ENCODE data around the gene HMHB1. TPM values are rescaled to one million over a fixed set of nuclear protein-coding genes. Genes with fewer than 3 reads are reported as not detected.
A peak's percentile ranks its signal among the peaks of the same experiment; 100 is the strongest.
"Not testable (repeated sequence)": the region's sequence is repeated elsewhere in the genome, so short reads cannot be mapped to it uniquely, and the experiment has no call there.

Gene HMHB1
- total RNA-seq, 1 donor from 2014 or later, result 0.83 TPM

DNA sequence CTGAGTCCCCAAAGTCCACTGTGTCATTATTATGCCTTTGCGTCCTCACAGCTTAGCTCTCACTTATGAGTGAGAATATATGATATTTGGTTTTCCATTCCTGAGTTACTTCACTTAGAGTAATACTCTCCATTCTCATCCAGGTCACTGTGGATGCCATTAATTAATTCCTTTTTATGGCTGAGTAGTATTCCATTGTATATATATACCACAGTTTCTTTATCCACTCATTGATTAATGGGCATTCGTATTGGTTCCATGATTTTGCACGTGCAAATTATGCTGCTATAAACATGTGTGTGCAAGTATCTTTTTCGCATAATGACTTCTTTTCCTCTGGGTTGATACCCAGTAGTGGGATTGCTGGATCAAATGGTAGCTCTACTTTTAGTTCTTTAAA lies 4.4 kb downstream of the HMHB1 start:
- H3K9me3 Mint-ChIP-seq; H3K36me3 Mint-ChIP-seq (ENCODE audit: low read depth); intact Hi-C loops (cut with micrococcal nuclease): not testable (repeated sequence)

DNA sequence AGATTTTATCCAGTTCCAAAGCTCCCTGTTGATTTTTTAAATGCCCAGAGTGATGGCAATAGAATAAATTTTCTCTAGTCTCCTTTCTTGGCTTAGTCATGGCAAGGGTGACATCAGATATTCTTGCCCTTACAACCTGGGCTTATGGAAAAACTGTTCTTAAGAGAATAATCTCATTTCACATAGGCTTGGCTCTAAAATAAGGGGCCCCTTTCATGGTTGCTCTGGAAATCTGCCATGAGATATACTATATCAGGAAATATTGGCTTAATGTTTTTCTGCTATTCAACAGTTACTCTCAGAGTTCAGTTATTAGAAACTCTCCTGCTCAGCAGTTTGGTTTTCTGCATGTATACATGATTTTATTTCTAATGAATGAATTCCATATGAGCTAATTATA lies 7.8 kb downstream of the HMHB1 start:
- Mint-ChIP-seq H3K36me3 (ENCODE audit: low read depth) (no peaks in the 10 kb centered on the region), H3K4me3 (no peak overlapping the region), H3K27ac (no peak overlapping the region), H3K9me3 (no peaks in the 10 kb centered on the region), H3K4me1 (ENCODE audit: low read depth) (peaks cover 5% of the 10 kb centered on the region), H3K27me3 (ENCODE audit: insufficient read depth) (peaks cover 7% of the 10 kb centered on the region)
- intact Hi-C loops (cut with micrococcal nuclease), result loop anchor here (10.0 kb wide), 1 partner anchor 505 kb away; no protein-coding TSS in a partner anchor
- no peak for DNase-seq (ENCODE audit: low spot score)

More for the DNA sequence above, 4.4 kb downstream of the HMHB1 start:
- H3K27me3 Mint-ChIP-seq (ENCODE audit: insufficient read depth); H3K27ac Mint-ChIP-seq; DNase-seq (ENCODE audit: low spot score); H3K4me3 Mint-ChIP-seq: not testable (repeated sequence)
- H3K4me1 Mint-ChIP-seq (ENCODE audit: low read depth), result peaks cover 25% of the 10 kb centered on the region

DNA sequence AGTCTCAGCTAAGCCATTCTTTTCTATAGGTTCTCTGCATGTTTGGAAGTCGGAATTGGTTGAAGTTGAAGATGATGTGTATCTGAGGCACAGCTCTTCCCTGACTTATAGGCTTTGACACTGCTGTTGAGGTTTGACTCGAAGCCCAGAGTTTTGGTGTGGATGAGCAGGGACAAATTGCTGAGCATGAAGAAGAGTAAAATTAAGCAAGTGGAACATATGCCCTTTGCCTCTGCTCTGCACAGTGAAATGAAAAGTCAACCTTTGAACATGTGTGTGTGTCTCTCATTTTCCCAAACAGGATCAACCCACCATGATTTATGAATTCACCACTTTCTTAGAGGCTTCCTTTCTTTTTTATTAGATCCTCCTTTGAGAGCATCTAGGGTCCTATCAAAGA lies 8.5 kb downstream of the HMHB1 start:
- Mint-ChIP-seq H3K4me1 (ENCODE audit: low read depth) (peaks cover 5% of the 10 kb centered on the region), H3K4me3 (no peak overlapping the region), H3K27ac (no peak overlapping the region), H3K9me3 (no peaks in the 10 kb centered on the region), H3K36me3 (ENCODE audit: low read depth) (no peaks in the 10 kb centered on the region), H3K27me3 (ENCODE audit: insufficient read depth) (peaks cover 7% of the 10 kb centered on the region)
- intact Hi-C loops (cut with micrococcal nuclease), result loop anchor here (10.0 kb wide), 1 partner anchor 506 kb away; no protein-coding TSS in a partner anchor
- no peak for DNase-seq (ENCODE audit: low spot score)

DNA sequence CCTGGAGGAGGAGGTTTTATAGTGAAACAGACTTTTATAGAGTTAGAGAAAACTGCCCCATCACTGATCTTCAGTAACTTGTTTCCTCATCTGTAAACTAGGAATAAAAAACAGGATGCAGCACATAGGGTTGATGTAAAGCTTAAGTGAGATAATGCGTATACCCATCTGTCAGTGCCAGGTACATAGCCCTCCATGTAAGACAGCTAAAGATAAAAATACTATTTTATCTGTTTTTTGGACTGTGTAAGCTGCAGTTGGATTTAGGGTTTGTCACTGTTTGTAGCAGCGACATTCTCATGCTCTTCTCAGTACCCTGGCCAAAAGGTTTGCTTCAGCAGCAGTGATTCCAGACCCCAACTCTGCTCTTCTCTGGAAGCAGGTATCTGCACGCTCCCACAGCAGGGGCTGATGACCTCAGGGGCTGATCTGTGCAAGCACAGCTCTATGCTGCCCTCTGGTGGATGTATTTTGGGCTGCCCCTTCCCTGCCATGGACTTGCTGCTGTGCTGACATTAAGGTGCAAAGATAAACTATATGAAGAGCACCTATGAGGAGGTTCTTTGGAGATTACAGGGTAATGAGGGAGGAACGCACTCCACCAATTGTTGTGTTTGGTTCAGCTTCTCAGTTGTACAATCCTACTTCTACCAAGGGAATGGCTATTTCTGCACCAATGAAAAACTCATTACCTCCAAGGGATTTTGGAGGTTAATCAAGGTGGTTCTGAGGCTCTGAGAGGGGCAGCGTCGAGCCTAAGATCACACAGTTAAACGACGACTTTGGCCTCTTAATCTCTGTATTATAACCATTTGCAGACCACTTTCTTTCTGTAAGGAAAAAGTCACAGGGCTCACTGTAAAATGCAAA lies 13.1 kb downstream of the HMHB1 start:
- intact Hi-C loops (cut with micrococcal nuclease), result loop anchor here (1.0 to 10.0 kb wide), 8 partner anchors 143 to 1043 kb away; no protein-coding TSS in a partner anchor
- peaks cover 1% of the 10 kb centered on the region for H3K27me3 Mint-ChIP-seq (ENCODE audit: insufficient read depth)
- H3K4me3 Mint-ChIP-seq, result no peak overlapping the region
- H3K4me1 Mint-ChIP-seq (ENCODE audit: low read depth), result peaks cover 14% of the 10 kb centered on the region
- DNase-seq (ENCODE audit: low spot score), result peak; percentile 73
- H3K27ac Mint-ChIP-seq, result no peak overlapping the region
- no peaks in the 10 kb centered on the region for H3K36me3 Mint-ChIP-seq (ENCODE audit: low read depth)
- H3K9me3 Mint-ChIP-seq, result no peaks in the 10 kb centered on the region

DNA sequence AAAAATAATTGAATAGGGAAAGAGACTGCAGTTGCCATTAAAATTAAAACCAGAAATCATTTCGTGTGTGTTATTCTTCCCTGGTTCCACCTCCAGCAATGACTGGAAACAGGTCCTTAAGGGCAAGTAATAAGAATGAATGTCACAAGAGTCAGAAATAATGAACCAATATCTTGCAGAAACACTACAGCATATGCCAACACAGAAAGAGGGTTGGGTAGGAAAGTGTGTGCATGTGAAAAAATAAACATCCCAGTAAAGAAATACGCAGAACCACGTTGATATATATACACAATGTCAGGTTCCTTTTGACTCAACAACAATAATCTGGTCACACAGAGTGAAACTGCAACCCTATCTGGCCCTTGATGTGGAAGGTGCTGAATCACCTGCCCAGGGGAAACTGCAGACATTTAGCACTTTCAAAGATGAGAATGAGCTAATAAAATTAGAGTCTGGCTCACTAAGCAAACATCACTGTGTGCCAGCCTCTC lies 15.0 kb downstream of the HMHB1 start:
- H3K9me3 Mint-ChIP-seq, result no peaks in the 10 kb centered on the region
- DNase-seq (ENCODE audit: low spot score), result peak; percentile 29
- intact Hi-C loops (cut with micrococcal nuclease), result loop anchor here (1.0 to 10.0 kb wide), 14 partner anchors 128 to 1045 kb away; partner anchors contain the start of genes KCTD16 and YIPF5
- no peak overlapping the region for H3K4me3 Mint-ChIP-seq
- peaks cover 10% of the 10 kb centered on the region for H3K4me1 Mint-ChIP-seq (ENCODE audit: low read depth)
- H3K27ac Mint-ChIP-seq, result no peak overlapping the region
- peaks cover 3% of the 10 kb centered on the region for H3K27me3 Mint-ChIP-seq (ENCODE audit: insufficient read depth)
- H3K36me3 Mint-ChIP-seq (ENCODE audit: low read depth), result no peaks in the 10 kb centered on the region

DNA sequence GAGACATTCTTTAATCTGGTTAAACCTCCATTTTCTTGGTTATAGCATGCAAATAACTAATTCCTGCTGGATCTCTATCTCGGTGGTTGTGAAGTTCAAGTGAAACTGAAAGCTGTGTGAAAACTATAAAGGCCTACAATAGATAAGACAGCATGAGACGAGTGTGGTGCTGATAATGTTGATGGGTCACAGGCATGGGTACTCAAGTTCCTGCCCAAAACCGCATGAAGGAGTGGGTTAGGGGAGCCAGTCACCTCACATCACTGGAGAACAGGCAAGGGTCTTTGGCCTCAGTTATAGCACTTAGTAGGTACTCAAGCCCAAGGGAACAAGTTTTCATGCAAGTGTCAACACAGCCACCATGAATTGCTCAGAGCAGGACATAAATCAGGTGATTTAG lies 16.7 kb downstream of the HMHB1 start:
- Mint-ChIP-seq H3K36me3 (ENCODE audit: low read depth) (no peaks in the 10 kb centered on the region), H3K4me1 (ENCODE audit: low read depth) (peaks cover 10% of the 10 kb centered on the region), H3K4me3 (peak overlapping the region; percentile 19), H3K9me3 (no peaks in the 10 kb centered on the region), H3K27ac (peak overlapping the region; percentile 29), H3K27me3 (ENCODE audit: insufficient read depth) (peaks cover 2% of the 10 kb centered on the region)
- DNase-seq (ENCODE audit: low spot score), result no peak
- intact Hi-C loops (cut with micrococcal nuclease), result loop anchor here (1.0 to 10.0 kb wide), 5 partner anchors 71 to 1046 kb away; no protein-coding TSS in a partner anchor

DNA sequence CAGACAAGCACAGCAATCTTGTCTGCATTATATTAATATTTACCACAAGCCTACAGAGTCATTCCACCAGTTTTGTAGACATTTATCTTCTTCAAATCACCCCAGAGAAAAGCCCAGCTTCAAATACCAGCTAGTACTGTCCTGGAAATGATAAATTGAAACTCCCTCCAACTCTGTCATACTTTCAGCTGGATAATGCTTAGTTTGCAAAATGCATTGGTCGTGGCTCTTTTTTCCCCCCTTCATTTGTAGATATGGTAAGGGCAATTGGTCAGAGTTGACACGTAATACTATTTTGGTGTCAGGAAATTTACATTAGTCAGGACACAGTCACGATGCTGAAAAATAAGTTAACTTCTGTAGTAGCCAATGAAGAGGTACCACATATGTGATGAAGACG lies 21.2 kb downstream of the HMHB1 start:
- H3K4me3 Mint-ChIP-seq, result no peak overlapping the region
- peaks cover 3% of the 10 kb centered on the region for H3K27me3 Mint-ChIP-seq (ENCODE audit: insufficient read depth)
- peaks cover 8% of the 10 kb centered on the region for H3K4me1 Mint-ChIP-seq (ENCODE audit: low read depth)
- H3K9me3 Mint-ChIP-seq, result no peaks in the 10 kb centered on the region
- no peak for DNase-seq (ENCODE audit: low spot score)
- no peak overlapping the region for H3K27ac Mint-ChIP-seq
- H3K36me3 Mint-ChIP-seq (ENCODE audit: low read depth), result no peaks in the 10 kb centered on the region
- intact Hi-C loops (cut with micrococcal nuclease), result no loop called here

DNA sequence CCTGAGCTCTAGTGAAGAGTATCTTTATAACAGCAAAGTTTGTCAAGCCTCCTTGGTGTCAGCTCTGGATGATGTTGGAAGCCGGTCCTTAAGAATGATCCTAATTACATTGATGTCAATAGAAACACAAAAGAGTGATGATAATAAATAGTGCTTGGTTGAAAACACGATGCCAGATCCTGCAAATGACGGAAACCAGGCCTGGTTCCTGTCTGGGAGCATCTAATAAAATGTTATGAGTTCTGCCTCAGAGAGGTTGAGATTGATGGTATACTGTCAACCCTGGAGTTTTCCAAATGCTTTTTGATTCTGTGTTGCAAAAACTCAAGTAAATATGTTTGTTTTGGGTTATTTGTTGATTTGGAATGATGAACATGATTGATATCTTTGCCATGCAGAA lies 23.3 kb downstream of the HMHB1 start:
- H3K9me3 Mint-ChIP-seq, result no peaks in the 10 kb centered on the region
- no peak overlapping the region for H3K27ac Mint-ChIP-seq
- peaks cover 3% of the 10 kb centered on the region for H3K27me3 Mint-ChIP-seq (ENCODE audit: insufficient read depth)
- no peaks in the 10 kb centered on the region for H3K4me1 Mint-ChIP-seq (ENCODE audit: low read depth)
- no peaks in the 10 kb centered on the region for H3K36me3 Mint-ChIP-seq (ENCODE audit: low read depth)
- intact Hi-C loops (cut with micrococcal nuclease), result no loop called here
- no peak for DNase-seq (ENCODE audit: low spot score)
- H3K4me3 Mint-ChIP-seq, result no peak overlapping the region

DNA sequence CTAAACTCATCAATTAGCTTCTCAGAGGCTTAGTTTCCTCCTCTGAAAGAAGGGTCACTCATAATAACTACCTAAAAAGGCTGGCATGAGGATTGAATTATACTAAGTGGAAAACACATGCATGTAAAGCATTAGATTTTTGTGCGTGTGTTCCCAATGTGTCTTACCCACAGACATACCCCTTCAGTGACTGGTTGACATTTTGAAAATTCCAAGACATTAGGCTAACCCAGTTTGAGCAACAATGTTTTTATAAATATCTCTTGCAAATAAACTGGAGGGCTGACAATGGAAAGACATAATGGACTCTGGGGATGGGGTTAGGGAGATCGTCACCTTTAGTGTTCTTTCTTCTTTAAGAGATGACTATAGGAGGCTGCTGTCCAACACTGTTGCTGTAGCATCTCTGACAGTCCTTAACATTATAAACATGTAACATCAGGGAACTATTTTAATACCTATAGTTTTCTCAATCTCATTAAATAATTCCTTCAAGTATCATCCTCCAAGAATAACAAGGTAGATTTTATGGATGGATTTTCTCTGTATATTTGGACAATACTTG lies 24.3 kb downstream of the HMHB1 start:
- no peaks in the 10 kb centered on the region for H3K36me3 Mint-ChIP-seq (ENCODE audit: low read depth)
- intact Hi-C loops (cut with micrococcal nuclease), result no loop called here
- no peaks in the 10 kb centered on the region for H3K4me1 Mint-ChIP-seq (ENCODE audit: low read depth)
- no peaks in the 10 kb centered on the region for H3K9me3 Mint-ChIP-seq
- H3K27ac Mint-ChIP-seq, result no peak overlapping the region
- H3K27me3 Mint-ChIP-seq (ENCODE audit: insufficient read depth), result peaks cover 3% of the 10 kb centered on the region
- DNase-seq (ENCODE audit: low spot score), result no peak
- H3K4me3 Mint-ChIP-seq, result no peak overlapping the region

DNA sequence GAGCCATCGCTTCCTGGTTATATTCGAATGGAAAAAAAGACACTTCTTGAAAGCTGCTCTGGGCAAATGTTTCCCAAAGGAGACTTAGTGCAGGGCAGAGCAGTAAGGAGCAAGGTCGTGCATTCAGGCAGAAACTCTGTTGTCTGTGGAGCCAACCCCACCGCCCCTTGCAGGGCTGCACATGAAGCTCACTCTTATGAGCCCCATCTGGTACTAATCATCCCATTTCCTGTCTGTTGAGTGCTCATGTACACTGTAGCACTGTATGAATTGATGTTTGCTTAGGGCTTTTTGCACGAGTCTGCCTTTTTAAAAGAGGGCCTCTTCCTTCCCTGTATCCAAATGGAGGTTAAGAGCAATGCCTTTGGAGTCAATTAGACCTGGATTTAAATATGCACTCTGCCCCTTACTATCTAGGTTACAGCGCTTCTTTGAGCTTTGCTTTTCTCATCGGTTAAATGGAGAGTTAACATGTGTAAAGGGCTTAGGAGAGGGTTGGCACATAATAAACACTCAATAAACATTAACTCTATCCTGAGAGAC lies 25.4 kb downstream of the HMHB1 start:
- Mint-ChIP-seq H3K27me3 (ENCODE audit: insufficient read depth) (peaks cover 1% of the 10 kb centered on the region), H3K4me1 (ENCODE audit: low read depth) (no peaks in the 10 kb centered on the region), H3K27ac (no peak overlapping the region), H3K36me3 (ENCODE audit: low read depth) (no peaks in the 10 kb centered on the region), H3K4me3 (no peak overlapping the region), H3K9me3 (no peaks in the 10 kb centered on the region)
- no peak for DNase-seq (ENCODE audit: low spot score)
- intact Hi-C loops (cut with micrococcal nuclease), result no loop called here

DNA sequence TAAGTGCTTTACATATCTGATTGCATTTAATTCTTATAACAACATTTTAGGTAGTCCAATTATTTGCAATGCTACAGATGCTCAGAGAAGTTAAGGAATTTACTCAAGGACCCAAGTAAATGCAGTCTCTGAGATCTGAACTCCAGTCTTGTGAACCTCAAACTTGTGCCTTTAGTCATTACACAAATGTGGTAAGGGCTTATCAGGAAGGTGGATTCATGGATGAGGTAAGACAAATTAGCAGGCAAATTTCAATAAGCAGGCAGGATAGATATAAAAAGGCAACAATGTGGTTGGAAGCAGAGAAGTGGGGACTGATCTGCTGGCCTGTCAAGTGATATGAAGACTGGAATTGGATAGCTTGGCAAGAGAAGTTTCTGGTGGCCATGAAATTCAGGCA lies 29.5 kb downstream of the HMHB1 start:
- DNase-seq (ENCODE audit: low spot score), result no peak
- no peaks in the 10 kb centered on the region for H3K4me1 Mint-ChIP-seq (ENCODE audit: low read depth)
- intact Hi-C loops (cut with micrococcal nuclease), result no loop called here
- H3K36me3 Mint-ChIP-seq (ENCODE audit: low read depth), result no peaks in the 10 kb centered on the region
- H3K27ac Mint-ChIP-seq, result no peak overlapping the region
- peaks cover 3% of the 10 kb centered on the region for H3K27me3 Mint-ChIP-seq (ENCODE audit: insufficient read depth)
- no peak overlapping the region for H3K4me3 Mint-ChIP-seq
- H3K9me3 Mint-ChIP-seq, result no peaks in the 10 kb centered on the region

DNA sequence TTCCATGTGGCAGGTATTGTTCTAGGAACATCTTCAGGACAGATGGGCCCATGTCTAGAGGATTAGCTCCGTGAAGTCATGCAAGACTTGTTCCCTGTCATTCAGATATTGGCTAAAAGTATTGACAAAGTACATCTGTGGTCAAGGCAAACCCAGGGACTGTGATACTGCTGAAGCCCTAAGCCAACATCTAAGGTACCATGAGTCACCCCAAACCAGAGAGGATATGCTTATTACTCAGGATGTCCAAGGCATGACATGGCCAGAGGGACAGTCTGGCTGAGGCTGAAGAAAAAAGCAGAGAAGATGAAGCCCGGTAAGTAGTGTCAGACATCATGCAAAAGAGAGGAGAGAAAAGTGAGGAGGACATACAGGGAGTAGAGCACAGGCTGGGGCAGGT lies 31.0 kb downstream of the HMHB1 start:
- Mint-ChIP-seq H3K4me3 (no peak overlapping the region), H3K27me3 (ENCODE audit: insufficient read depth) (peaks cover 3% of the 10 kb centered on the region), H3K9me3 (no peaks in the 10 kb centered on the region), H3K4me1 (ENCODE audit: low read depth) (no peaks in the 10 kb centered on the region), H3K27ac (no peak overlapping the region), H3K36me3 (ENCODE audit: low read depth) (no peaks in the 10 kb centered on the region)
- intact Hi-C loops (cut with micrococcal nuclease), result no loop called here
- DNase-seq (ENCODE audit: low spot score), result no peak

DNA sequence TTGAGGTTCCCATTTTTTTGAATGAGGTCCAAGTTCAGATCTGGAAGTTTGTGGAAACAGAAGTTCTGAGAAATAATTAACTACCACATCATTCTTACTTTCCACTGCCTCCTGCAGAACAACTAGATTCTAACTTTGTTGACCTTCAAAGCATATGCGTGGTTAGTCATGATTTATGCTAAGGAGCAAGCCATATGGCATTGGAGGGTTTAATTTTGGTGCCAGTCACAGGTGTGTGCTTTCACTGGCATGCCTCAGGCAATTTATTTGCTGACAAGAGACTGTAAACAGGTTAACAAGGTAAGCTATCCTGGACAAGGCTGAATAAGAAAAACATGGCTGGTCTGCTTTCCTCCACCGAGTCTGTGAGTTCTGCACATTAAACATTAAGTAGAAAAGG lies 31.5 kb downstream of the HMHB1 start:
- Mint-ChIP-seq H3K9me3 (no peaks in the 10 kb centered on the region), H3K27me3 (ENCODE audit: insufficient read depth) (peaks cover 3% of the 10 kb centered on the region), H3K4me3 (no peak overlapping the region), H3K4me1 (ENCODE audit: low read depth) (no peaks in the 10 kb centered on the region), H3K36me3 (ENCODE audit: low read depth) (no peaks in the 10 kb centered on the region), H3K27ac (no peak overlapping the region)
- no peak for DNase-seq (ENCODE audit: low spot score)
- intact Hi-C loops (cut with micrococcal nuclease), result no loop called here
